OCI-LY3 (cell line): ENCODE measurements around the gene TMEM259.
A peak's percentile ranks its signal among the peaks of the same experiment; 100 is the strongest.

Experiments used
- CTCF ChIP-seq: fragments of 200-600, 300-600 bp; sonication (generic); IDR thresholded peaks from 2 replicates; pipeline ENCODE4 v1.5.1; 2014; ENCODE audit warnings: antibody characterized with exemption, low read length, low read depth
- EZH2phosphoT487 ChIP-seq: fragments of 200-600 bp; shearing (Covaris generic); IDR thresholded peaks from 2 replicates; pipeline ENCODE4 v1.6.1; 2018; ENCODE audit warnings: antibody characterized with exemption, mixed run types, low read depth

DNA sequence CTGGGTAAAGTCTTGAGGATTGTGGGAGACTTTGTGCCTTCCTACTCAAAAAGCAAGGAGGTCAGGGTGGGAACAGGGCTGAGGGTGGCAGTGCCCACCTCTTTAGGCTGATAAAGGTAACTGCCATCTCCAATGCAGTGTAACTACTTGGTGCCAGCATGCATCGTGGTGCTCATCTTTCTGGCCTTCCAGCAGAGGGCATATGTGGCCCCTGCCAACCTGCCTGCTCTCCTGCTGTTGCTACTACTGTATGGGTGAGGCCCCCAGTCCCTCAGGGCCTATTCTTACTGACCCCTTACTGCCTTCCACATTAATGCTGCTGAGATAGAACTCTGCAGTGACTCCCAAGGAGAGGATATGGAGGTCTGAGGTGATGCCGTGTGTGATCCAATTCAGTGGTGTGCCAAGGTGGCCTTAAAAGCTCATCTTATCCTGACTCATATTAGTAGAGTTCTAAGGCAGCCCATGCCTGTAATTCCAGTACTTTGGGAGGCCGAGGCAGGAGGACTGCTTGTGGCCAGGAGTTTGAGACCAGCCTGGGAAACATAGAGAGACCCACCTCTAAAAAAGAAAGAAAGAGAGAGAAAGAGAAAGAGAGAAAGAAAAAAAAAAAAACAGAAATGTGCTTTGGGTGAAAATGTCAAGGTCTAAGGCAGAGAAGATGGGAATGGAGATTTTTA is 36.4 kb upstream of the TMEM259 start:
- TF ChIP-seq CTCF (peak; percentile 78), EZH2phosphoT487 (no peak)
